ENCODE measurements around the gene CCL18. TPM values are rescaled to one million over a fixed set of nuclear protein-coding genes. Genes with fewer than 3 reads are reported as not detected.
"Not testable (repeated sequence)": the region's sequence is repeated elsewhere in the genome, so short reads cannot be mapped to it uniquely, and the experiment has no call there.

Gene CCL18
- total RNA-seq, 6 experiments from 2014 or later: 0.29 to 2.0 (median 0.64) TPM; not detected in 1

- H3K4me1 ChIP-seq: peaks cover 0 to 2% (median 0%) of the 10 kb centered on the region in 4 donors
- TF ChIP-seq POLR2A (IDR thresholded peaks at IDR 0.05) (no peak), CTCF (IDR thresholded peaks at IDR 0.05) (no peak)
- H3K4me3 ChIP-seq: no peak overlapping the region
- H3K27me3 ChIP-seq: no peaks in the 10 kb centered on the region
- WGBS (ENCODE audit: insufficient coverage, low coverage, low lambda C conversion rate, missing lambda C conversion rate): 64% methylated on average over 3 of the region's 7 CpGs
- ATAC-seq: no peak
- DNase-seq: no peak
- no peaks in the 10 kb centered on the region for H3K36me3 ChIP-seq
- intact Hi-C loops (cut with DNase I): no loop called here
- no peak overlapping the region for H3K27ac ChIP-seq
- no peaks in the 10 kb centered on the region for H3K9me3 ChIP-seq
Measured at GRCh38 chr17:36094746-36095145, 30.7 kb downstream of the CCL18 start.

- Histone ChIP-seq H3K9me3 (no peaks in the 10 kb centered on the region), H3K4me1 (peaks cover 0 to 2% (median 0%) of the 10 kb centered on the region in 4 donors), H3K36me3 (no peaks in the 10 kb centered on the region), H3K27me3 (no peaks in the 10 kb centered on the region), H3K4me3 (no peak overlapping the region), H3K27ac (no peak overlapping the region)
- 100% methylated on average over 1 of the region's 1 CpG for WGBS (ENCODE audit: insufficient coverage, low coverage, low lambda C conversion rate, missing lambda C conversion rate)
- DNase-seq (no peak), ATAC-seq (no peak)
- TF ChIP-seq CTCF (IDR thresholded peaks at IDR 0.05) (no peak), POLR2A (IDR thresholded peaks at IDR 0.05) (no peak)
- intact Hi-C loops (cut with DNase I): no loop called here
Measured at GRCh38 chr17:36095992-36096391, 31.9 kb downstream of the CCL18 start.

GRCh38 chr17:36099004-36099403 is 34.9 kb downstream of the CCL18 start:
- intact Hi-C loops (cut with DNase I); H3K4me1 ChIP-seq; H3K4me3 ChIP-seq; H3K27ac ChIP-seq; H3K9me3 ChIP-seq; ATAC-seq; DNase-seq; H3K36me3 ChIP-seq; H3K27me3 ChIP-seq: not testable (repeated sequence)
- WGBS (ENCODE audit: insufficient coverage, low coverage, low lambda C conversion rate, missing lambda C conversion rate): 83% methylated on average over 1 of the region's 1 CpG

- DNase-seq; H3K27me3 ChIP-seq; H3K4me1 ChIP-seq; H3K36me3 ChIP-seq; H3K27ac ChIP-seq; H3K4me3 ChIP-seq; H3K9me3 ChIP-seq; intact Hi-C loops (cut with DNase I): not testable (repeated sequence)
- peak; percentile 59 to 73 (median 63) for ATAC-seq
- 68% methylated on average over 4 of the region's 6 CpGs for WGBS (ENCODE audit: insufficient coverage, low coverage, low lambda C conversion rate, missing lambda C conversion rate)
Measured at GRCh38 chr17:36103401-36103975, 39.4 kb downstream of the CCL18 start, which contains the start of gene CCL4. CCL4 (plus strand) TSS chr17:36103827; CDS start chr17:36103906, 79 bp downstream.

- H3K4me3 ChIP-seq; H3K9me3 ChIP-seq; H3K4me1 ChIP-seq; intact Hi-C loops (cut with DNase I); H3K36me3 ChIP-seq; H3K27ac ChIP-seq; DNase-seq; H3K27me3 ChIP-seq: not testable (repeated sequence)
- WGBS (ENCODE audit: insufficient coverage, low coverage, low lambda C conversion rate, missing lambda C conversion rate): 68% methylated on average over 5 of the region's 7 CpGs
- peak in 1 of 4 donors; percentile 7 for ATAC-seq
Measured at GRCh38 chr17:36104246-36104645, 40.2 kb downstream of the CCL18 start.

- H3K4me1 ChIP-seq: no peaks in the 10 kb centered on the region
- no peaks in the 10 kb centered on the region for H3K27me3 ChIP-seq
- intact Hi-C loops (cut with DNase I): no loop called here
- DNase-seq (no peak), ATAC-seq (peak in 3 of 4 donors; percentile 5 to 40 (median 40))
- 69% methylated on average over 4 of the region's 4 CpGs for WGBS (ENCODE audit: insufficient coverage, low coverage, low lambda C conversion rate, missing lambda C conversion rate)
- no peaks in the 10 kb centered on the region for H3K36me3 ChIP-seq
- no peak overlapping the region for H3K27ac ChIP-seq
- no peaks in the 10 kb centered on the region for H3K9me3 ChIP-seq
- TF ChIP-seq POLR2A (IDR thresholded peaks at IDR 0.05): no peak
- TF ChIP-seq CTCF (IDR thresholded peaks at IDR 0.05): no peak
- H3K4me3 ChIP-seq: no peak overlapping the region
Measured at GRCh38 chr17:36104701-36105181, 40.7 kb downstream of the CCL18 start.
